Measurements from ENCODE around the gene NUP43. TPM values are rescaled to one million over a fixed set of nuclear protein-coding genes. Genes with fewer than 3 reads are reported as not detected.

Gene NUP43
- total RNA-seq, 1 donor from 2014 or later = 36.8 TPM

- Mint-ChIP-seq H3K4me1 (ENCODE audit: unreplicated experiment) (peaks cover 27% of the 10 kb centered on the region), H3K36me3 (ENCODE audit: unreplicated experiment) (no peaks in the 10 kb centered on the region), H3K4me3 (ENCODE audit: unreplicated experiment) (peak overlapping the region; percentile 96), H3K9me3 (ENCODE audit: unreplicated experiment) (no peaks in the 10 kb centered on the region), H3K27ac (ENCODE audit: unreplicated experiment) (peak overlapping the region; percentile 99), H3K27me3 (ENCODE audit: unreplicated experiment) (no peaks in the 10 kb centered on the region)
- no peak for TF ChIP-seq CTCF (IDR thresholded peaks at IDR 0.05)
- DNase-seq (ENCODE audit: extremely low spot score, unreplicated experiment) = no peak
Measured at GRCh38 chr6:149717255-149717587, 29.1 kb downstream of the NUP43 start.

- Mint-ChIP-seq H3K4me1 (ENCODE audit: unreplicated experiment) (peaks cover 27% of the 10 kb centered on the region), H3K27me3 (ENCODE audit: unreplicated experiment) (no peaks in the 10 kb centered on the region), H3K4me3 (ENCODE audit: unreplicated experiment) (peak overlapping the region; percentile 96), H3K27ac (ENCODE audit: unreplicated experiment) (peak overlapping the region; percentile 99), H3K9me3 (ENCODE audit: unreplicated experiment) (no peaks in the 10 kb centered on the region), H3K36me3 (ENCODE audit: unreplicated experiment) (no peaks in the 10 kb centered on the region)
- no peak for TF ChIP-seq CTCF (IDR thresholded peaks at IDR 0.05)
- no peak for DNase-seq (ENCODE audit: extremely low spot score, unreplicated experiment)
Measured at GRCh38 chr6:149716181-149716963, 30.0 kb downstream of the NUP43 start.

- H3K36me3 Mint-ChIP-seq (ENCODE audit: unreplicated experiment) = peaks cover 4% of the 10 kb centered on the region
- no peak for TF ChIP-seq CTCF (IDR thresholded peaks at IDR 0.05)
- no peak overlapping the region for H3K27ac Mint-ChIP-seq (ENCODE audit: unreplicated experiment)
- no peak overlapping the region for H3K4me3 Mint-ChIP-seq (ENCODE audit: unreplicated experiment)
- no peaks in the 10 kb centered on the region for H3K9me3 Mint-ChIP-seq (ENCODE audit: unreplicated experiment)
- H3K27me3 Mint-ChIP-seq (ENCODE audit: unreplicated experiment) = no peaks in the 10 kb centered on the region
- peaks cover 31% of the 10 kb centered on the region for H3K4me1 Mint-ChIP-seq (ENCODE audit: unreplicated experiment)
- DNase-seq (ENCODE audit: extremely low spot score, unreplicated experiment) = no peak
Measured at GRCh38 chr6:149714442-149714841, 31.9 kb downstream of the NUP43 start.

- H3K27ac Mint-ChIP-seq (ENCODE audit: unreplicated experiment) = no peak overlapping the region
- peaks cover 34% of the 10 kb centered on the region for H3K4me1 Mint-ChIP-seq (ENCODE audit: unreplicated experiment)
- H3K27me3 Mint-ChIP-seq (ENCODE audit: unreplicated experiment) = no peaks in the 10 kb centered on the region
- no peak for DNase-seq (ENCODE audit: extremely low spot score, unreplicated experiment)
- H3K9me3 Mint-ChIP-seq (ENCODE audit: unreplicated experiment) = no peaks in the 10 kb centered on the region
- peaks cover 4% of the 10 kb centered on the region for H3K36me3 Mint-ChIP-seq (ENCODE audit: unreplicated experiment)
- TF ChIP-seq CTCF (IDR thresholded peaks at IDR 0.05) = no peak
- H3K4me3 Mint-ChIP-seq (ENCODE audit: unreplicated experiment) = no peak overlapping the region
Measured at GRCh38 chr6:149711711-149712110, 34.6 kb downstream of the NUP43 start.

- H3K4me1 Mint-ChIP-seq (ENCODE audit: unreplicated experiment) = peaks cover 21% of the 10 kb centered on the region
- no peak overlapping the region for H3K4me3 Mint-ChIP-seq (ENCODE audit: unreplicated experiment)
- no peak for TF ChIP-seq CTCF (IDR thresholded peaks at IDR 0.05)
- peak overlapping the region; percentile 27 for H3K27ac Mint-ChIP-seq (ENCODE audit: unreplicated experiment)
- H3K36me3 Mint-ChIP-seq (ENCODE audit: unreplicated experiment) = peaks cover 4% of the 10 kb centered on the region
- no peak for DNase-seq (ENCODE audit: extremely low spot score, unreplicated experiment)
- no peaks in the 10 kb centered on the region for H3K27me3 Mint-ChIP-seq (ENCODE audit: unreplicated experiment)
- no peaks in the 10 kb centered on the region for H3K9me3 Mint-ChIP-seq (ENCODE audit: unreplicated experiment)
Measured at GRCh38 chr6:149701714-149702113, 44.6 kb downstream of the NUP43 start.
